GM21360 (cell line): ENCODE results near the gene TTC22.

ENCODE experiments used
- ATAC-seq: cut with Tn5 transposase; IDR thresholded peaks from one replicate; pipeline ENCODE4 v1.9.1; 2021; ENCODE audit warnings: mild to moderate bottlenecking, moderate library complexity; ENCODE audit not compliant: unreplicated experiment

The TTC22 gene

GRCh38 chr1:54758678-54759348 is 42.3 kb downstream of the TTC22 start:
- no peak for ATAC-seq

- ATAC-seq, result no peak
These were observed 43.3 kb downstream of the TTC22 start for GRCh38 chr1:54757833-54758232.

GRCh38 chr1:54754486-54755285 is 46.4 kb downstream of the TTC22 start:
- ATAC-seq, result no peak

GRCh38 chr1:54754045-54754444 is 47.1 kb downstream of the TTC22 start:
- no peak for ATAC-seq

- no peak for ATAC-seq
These were observed 49.7 kb downstream of the TTC22 start for GRCh38 chr1:54751426-54751825.

- ATAC-seq, result no peak
These were observed 50.5 kb downstream of the TTC22 start for GRCh38 chr1:54750596-54750995.

- ATAC-seq, result no peak
These were observed 52.9 kb downstream of the TTC22 start for GRCh38 chr1:54748094-54748835.

GRCh38 chr1:54745864-54746263 is 55.3 kb downstream of the TTC22 start:
- ATAC-seq, result no peak

- no peak for ATAC-seq
These were observed 55.8 kb downstream of the TTC22 start for GRCh38 chr1:54745274-54745673.

GRCh38 chr1:54744696-54745095 is 56.4 kb downstream of the TTC22 start:
- ATAC-seq, result no peak

GRCh38 chr1:54743416-54744226 is 57.5 kb downstream of the TTC22 start:
- no peak for ATAC-seq

GRCh38 chr1:54742282-54742681 is 58.8 kb downstream of the TTC22 start:
- ATAC-seq, result no peak

GRCh38 chr1:54741531-54741930 is 59.6 kb downstream of the TTC22 start:
- ATAC-seq, result no peak

- no peak for ATAC-seq
These were observed 62.9 kb downstream of the TTC22 start for GRCh38 chr1:54738244-54738643.

GRCh38 chr1:54736685-54737084 is 64.4 kb downstream of the TTC22 start:
- ATAC-seq, result no peak
